ENCODE measurements around the gene ARID5A. TPM values are rescaled to one million over a fixed set of nuclear protein-coding genes. Genes with fewer than 3 reads are reported as not detected.
A peak's percentile ranks its signal among the peaks of the same experiment; 100 is the strongest.

ARID5A gene
- total and polyA plus RNA-seq, 9 of the 15 experiments (the other 6 are each of a cell fraction or from before 2014, with no cell fraction given), result 0.14 to 12.5 (median 3.0) TPM

GRCh38 chr2:96509114-96509846 is 27.3 kb upstream of the ARID5A start (continued):
- TF ChIP-seq FOXP4 (CRISPR knock-in tag; IDR thresholded peaks at IDR 0.05; ENCODE audit: borderline replicate concordance) (no peak), NR2C1 (IDR thresholded peaks at IDR 0.05) (no peak), NR2C1 (tag; IDR thresholded peaks at IDR 0.05) (no peak), CUX1 (CRISPR knock-in tag; IDR thresholded peaks at IDR 0.05) (no peak), MEIS2 (IDR thresholded peaks at IDR 0.05; ENCODE audit: partially characterized antibody) (no peak), ZNF609 (CRISPR knock-in tag; IDR thresholded peaks at IDR 0.05; ENCODE audit: borderline replicate concordance) (0 out of 2 replicates have a peak, but pooled peaks have one; percentile 54), ZNF76 (CRISPR knock-in tag; IDR thresholded peaks at IDR 0.05; ENCODE audit: borderline replicate concordance) (no peak), ZNF197 (CRISPR knock-in tag; IDR thresholded peaks at IDR 0.05; ENCODE audit: low read depth) (no peak)
- TF ChIP-seq, protein P1, sequence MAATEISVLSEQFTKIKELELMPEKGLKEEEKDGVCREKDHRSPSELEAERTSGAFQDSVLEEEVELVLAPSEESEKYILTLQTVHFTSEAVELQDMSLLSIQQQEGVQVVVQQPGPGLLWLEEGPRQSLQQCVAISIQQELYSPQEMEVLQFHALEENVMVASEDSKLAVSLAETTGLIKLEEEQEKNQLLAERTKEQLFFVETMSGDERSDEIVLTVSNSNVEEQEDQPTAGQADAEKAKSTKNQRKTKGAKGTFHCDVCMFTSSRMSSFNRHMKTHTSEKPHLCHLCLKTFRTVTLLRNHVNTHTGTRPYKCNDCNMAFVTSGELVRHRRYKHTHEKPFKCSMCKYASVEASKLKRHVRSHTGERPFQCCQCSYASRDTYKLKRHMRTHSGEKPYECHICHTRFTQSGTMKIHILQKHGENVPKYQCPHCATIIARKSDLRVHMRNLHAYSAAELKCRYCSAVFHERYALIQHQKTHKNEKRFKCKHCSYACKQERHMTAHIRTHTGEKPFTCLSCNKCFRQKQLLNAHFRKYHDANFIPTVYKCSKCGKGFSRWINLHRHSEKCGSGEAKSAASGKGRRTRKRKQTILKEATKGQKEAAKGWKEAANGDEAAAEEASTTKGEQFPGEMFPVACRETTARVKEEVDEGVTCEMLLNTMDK (IDR thresholded peaks at IDR 0.05; ENCODE audit: borderline replicate concordance, insufficient read depth, low read depth, low read length, poor library complexity, severe bottlenecking), result peak; percentile 4
- TF ChIP-seq, protein P2, sequence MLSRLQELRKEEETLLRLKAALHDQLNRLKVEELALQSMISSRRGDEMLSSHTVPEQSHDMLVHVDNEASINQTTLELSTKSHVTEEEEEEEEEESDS (CRISPR knock-in tag; IDR thresholded peaks at IDR 0.05), result no peak
